ENCODE results near the gene MED26. TPM values are rescaled to one million over a fixed set of nuclear protein-coding genes. Genes with fewer than 3 reads are reported as not detected.
A peak's percentile ranks its signal among the peaks of the same experiment; 100 is the strongest.

MED26 gene
- total RNA-seq, 3 donors from 2014 or later: 5.6 to 10.0 (median 7.5) TPM

DNA sequence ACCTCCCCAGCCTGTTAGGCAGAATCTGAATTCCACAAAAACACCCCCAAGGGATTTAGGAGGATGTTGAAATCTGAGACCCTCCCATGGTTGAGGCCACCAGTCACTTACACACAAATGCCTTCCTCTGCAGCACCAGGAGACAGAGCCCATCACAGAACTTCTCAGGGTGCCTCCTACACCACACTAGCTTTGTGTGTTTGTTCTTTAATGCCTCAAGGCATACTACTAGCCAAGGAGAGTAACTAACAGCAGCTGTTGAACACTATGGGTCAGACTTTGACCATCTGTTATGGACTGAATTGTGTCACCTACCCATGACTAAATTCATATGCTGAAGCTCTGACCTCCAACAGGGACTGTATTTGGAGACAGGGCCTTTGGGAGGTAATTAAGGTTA is 9.5 kb upstream of the MED26 start:
- no peak for TF ChIP-seq POLR2AphosphoS5 (IDR thresholded peaks at IDR 0.05)
- no peak for TF ChIP-seq POLR2A (IDR thresholded peaks at IDR 0.05)
- TF ChIP-seq, protein P1, sequence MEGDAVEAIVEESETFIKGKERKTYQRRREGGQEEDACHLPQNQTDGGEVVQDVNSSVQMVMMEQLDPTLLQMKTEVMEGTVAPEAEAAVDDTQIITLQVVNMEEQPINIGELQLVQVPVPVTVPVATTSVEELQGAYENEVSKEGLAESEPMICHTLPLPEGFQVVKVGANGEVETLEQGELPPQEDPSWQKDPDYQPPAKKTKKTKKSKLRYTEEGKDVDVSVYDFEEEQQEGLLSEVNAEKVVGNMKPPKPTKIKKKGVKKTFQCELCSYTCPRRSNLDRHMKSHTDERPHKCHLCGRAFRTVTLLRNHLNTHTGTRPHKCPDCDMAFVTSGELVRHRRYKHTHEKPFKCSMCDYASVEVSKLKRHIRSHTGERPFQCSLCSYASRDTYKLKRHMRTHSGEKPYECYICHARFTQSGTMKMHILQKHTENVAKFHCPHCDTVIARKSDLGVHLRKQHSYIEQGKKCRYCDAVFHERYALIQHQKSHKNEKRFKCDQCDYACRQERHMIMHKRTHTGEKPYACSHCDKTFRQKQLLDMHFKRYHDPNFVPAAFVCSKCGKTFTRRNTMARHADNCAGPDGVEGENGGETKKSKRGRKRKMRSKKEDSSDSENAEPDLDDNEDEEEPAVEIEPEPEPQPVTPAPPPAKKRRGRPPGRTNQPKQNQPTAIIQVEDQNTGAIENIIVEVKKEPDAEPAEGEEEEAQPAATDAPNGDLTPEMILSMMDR (IDR thresholded peaks at IDR 0.05): no peak
- H3K27me3 ChIP-seq: no peaks in the 10 kb centered on the region
- H3K9me3 ChIP-seq: no peaks in the 10 kb centered on the region
- no peak for DNase-seq (ENCODE audit: low spot score in 2 of 2)
- intact Hi-C loops (cut with DNase I; ENCODE audit: low total_unique reads): no loop called here
- H3K4me1 ChIP-seq: no peaks in the 10 kb centered on the region
- no peaks in the 10 kb centered on the region for H3K36me3 ChIP-seq
- H3K4me3 ChIP-seq: no peak overlapping the region
- peak overlapping the region in 1 of 2 donors; percentile 26 for H3K27ac ChIP-seq

DNA sequence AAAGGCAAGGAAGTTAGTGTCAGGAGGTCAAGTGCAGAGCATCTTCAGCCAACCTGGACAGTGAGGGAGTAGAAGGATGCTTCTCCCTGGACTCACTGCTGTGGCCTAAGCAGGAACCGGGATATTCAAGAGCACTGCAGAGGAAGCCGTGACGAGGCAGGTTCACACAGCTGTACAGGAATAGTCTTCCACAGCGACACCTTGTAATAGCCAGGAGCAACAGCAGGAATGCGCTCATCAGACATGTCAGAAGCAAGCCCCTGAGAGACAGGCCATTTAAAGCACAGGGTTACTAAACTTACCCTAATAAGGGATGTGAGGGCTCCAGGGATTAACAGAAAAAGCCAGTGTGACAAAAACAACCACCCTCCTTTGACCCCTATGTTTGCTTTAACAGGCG is 3.5 kb upstream of the MED26 start:
- intact Hi-C loops (cut with DNase I; ENCODE audit: low total_unique reads): loop anchor here (5.0 kb wide), 1 partner anchor 1626 kb away; a partner anchor contains a TSS
- H3K4me3 ChIP-seq: no peak overlapping the region
- peaks cover 0 to 8% of the 10 kb centered on the region in 2 donors for H3K4me1 ChIP-seq
- TF ChIP-seq POLR2A (IDR thresholded peaks at IDR 0.05) (no peak), POLR2AphosphoS5 (IDR thresholded peaks at IDR 0.05) (no peak)
- TF ChIP-seq, protein P1 (IDR thresholded peaks at IDR 0.05): no peak
- no peak for DNase-seq (ENCODE audit: low spot score in 2 of 2)
- no peaks in the 10 kb centered on the region for H3K27me3 ChIP-seq
- H3K9me3 ChIP-seq: no peaks in the 10 kb centered on the region
- H3K36me3 ChIP-seq: no peaks in the 10 kb centered on the region
- no peak overlapping the region for H3K27ac ChIP-seq

DNA sequence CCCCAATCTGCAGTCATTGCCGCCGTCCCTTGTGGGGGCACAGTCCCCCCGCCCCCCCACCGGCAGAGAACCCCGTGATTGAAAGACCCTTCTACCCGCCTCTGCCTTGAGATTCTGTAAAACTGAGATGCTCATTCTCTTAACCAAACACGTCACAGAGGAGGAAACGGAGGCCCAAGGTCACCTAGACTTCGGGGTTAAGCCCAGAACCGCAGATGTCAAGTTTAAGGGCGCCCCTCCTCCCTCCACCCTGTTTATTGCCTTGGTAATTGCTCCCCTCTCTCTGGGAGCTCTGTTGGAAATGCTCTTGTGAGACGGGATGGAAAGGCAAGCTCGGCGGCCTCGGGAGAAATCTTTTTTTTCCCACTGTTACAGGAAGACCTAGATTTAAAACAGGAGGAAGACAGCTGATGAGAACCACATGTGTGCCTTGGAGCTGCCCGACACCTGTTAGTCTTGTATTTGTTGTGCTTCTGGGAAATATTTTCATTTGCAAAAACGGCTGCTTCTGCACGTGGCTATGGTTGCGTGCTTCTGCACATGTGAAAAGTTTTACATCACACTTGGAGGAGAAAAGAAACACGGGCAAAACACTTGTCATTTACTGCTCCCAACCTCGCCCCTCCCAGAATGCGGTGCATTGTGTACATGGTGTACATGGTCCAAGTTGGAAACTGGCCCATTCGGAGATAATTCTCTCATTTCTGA is 1.1 kb upstream of the MED26 start:
- H3K4me1 ChIP-seq: peaks cover 0 to 21% of the 10 kb centered on the region in 2 donors
- TF ChIP-seq, protein P1 (IDR thresholded peaks at IDR 0.05): no peak
- no peak for TF ChIP-seq POLR2A (IDR thresholded peaks at IDR 0.05)
- TF ChIP-seq POLR2AphosphoS5 (IDR thresholded peaks at IDR 0.05): peak in 2 of 3 donors; percentile 17 to 28
- DNase-seq (ENCODE audit: low spot score in 2 of 2): peak in 1 of 2 donors; percentile 30
- H3K27me3 ChIP-seq: no peaks in the 10 kb centered on the region
- H3K27ac ChIP-seq: peak overlapping the region; percentile 95 to 96
- intact Hi-C loops (cut with DNase I; ENCODE audit: low total_unique reads): loop anchor here (5.0 kb wide), 3 partner anchors 92 to 918 kb away; partner anchors contain the start of gene BABAM1
- no peaks in the 10 kb centered on the region for H3K36me3 ChIP-seq
- peak overlapping the region; percentile 98 to 99 (median 99) for H3K4me3 ChIP-seq
- H3K9me3 ChIP-seq: no peaks in the 10 kb centered on the region

DNA sequence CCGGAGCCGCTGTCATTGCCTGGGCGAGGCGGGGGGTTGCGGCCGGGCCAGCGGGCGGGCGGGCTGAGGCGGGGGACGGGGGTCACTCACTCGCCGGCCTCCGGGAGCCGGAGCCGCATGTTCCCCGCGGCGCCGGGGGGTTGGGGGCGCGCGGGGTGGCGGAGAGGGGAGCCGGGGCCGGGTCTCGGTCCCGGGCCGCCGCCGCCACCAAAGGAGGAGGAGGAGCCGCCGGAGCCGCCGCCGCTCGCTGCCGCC is 149 bp downstream of the MED26 start:
- DNase-seq (ENCODE audit: low spot score in 2 of 2): no peak
- Histone ChIP-seq H3K36me3 (no peaks in the 10 kb centered on the region), H3K4me3 (peak overlapping the region; percentile 98 to 99 (median 99)), H3K9me3 (no peaks in the 10 kb centered on the region), H3K27ac (peak overlapping the region; percentile 94 to 95), H3K4me1 (peaks cover 0 to 21% of the 10 kb centered on the region in 2 donors), H3K27me3 (no peaks in the 10 kb centered on the region)
- intact Hi-C loops (cut with DNase I; ENCODE audit: low total_unique reads): loop anchor here (5.0 kb wide), 3 partner anchors 91 to 919 kb away; partner anchors contain the start of gene BABAM1
- TF ChIP-seq, protein P1 (IDR thresholded peaks at IDR 0.05): no peak
- TF ChIP-seq POLR2AphosphoS5 (IDR thresholded peaks at IDR 0.05): no peak
- no peak for TF ChIP-seq POLR2A (IDR thresholded peaks at IDR 0.05)

DNA sequence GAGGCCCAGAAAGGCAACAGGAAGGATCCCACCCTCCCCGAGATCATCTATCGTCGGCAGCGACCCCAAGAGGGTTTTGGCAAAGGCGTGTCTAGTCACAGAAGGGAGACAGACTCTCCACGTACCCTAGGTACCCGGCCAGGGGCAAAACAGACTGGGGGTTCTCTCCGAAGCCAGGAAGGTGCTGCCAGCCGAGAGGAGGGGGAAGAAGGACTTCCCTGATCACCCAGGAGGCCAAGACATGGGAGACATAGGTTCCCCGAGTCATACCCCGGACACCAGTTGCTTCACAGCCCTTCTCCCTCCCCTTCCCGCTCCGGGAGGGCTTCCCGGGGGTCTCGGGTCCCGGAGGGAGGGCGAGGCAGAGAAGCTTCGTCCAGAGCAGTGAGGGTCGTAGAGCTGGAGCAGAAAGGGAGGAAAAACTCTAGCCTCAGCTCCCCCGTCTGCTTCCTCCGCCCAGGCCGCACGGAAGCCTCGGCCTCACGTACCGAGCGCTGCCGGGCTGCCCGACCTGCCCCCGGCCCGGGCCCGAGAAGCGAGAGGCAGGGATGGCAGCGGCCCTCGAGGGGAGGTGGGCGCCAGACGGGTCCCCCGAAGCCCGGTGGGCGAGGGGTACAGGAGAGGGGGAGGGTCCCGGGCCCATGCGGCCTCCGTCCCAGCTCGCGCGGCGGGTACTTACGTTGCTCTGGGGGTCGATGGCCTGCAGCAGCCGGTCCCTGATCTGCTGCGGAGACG is 644 bp downstream of the MED26 start:
- no peak for DNase-seq (ENCODE audit: low spot score in 2 of 2)
- Histone ChIP-seq H3K27me3 (no peaks in the 10 kb centered on the region), H3K27ac (peak overlapping the region; percentile 94 to 95), H3K36me3 (no peaks in the 10 kb centered on the region), H3K4me3 (peak overlapping the region; percentile 98 to 99 (median 99)), H3K9me3 (no peaks in the 10 kb centered on the region), H3K4me1 (peaks cover 0 to 21% of the 10 kb centered on the region in 2 donors)
- TF ChIP-seq POLR2AphosphoS5 (IDR thresholded peaks at IDR 0.05) (no peak), POLR2A (IDR thresholded peaks at IDR 0.05) (no peak)
- TF ChIP-seq, protein P1 (IDR thresholded peaks at IDR 0.05): no peak
- intact Hi-C loops (cut with DNase I; ENCODE audit: low total_unique reads): loop anchor here (5.0 kb wide), 3 partner anchors 90 to 920 kb away; partner anchors contain the start of gene BABAM1
